SKM-1 (cell line): ENCODE data around the gene QPRT.
"Not testable (repeated sequence)": the region's sequence is repeated elsewhere in the genome, so short reads cannot be mapped to it uniquely, and the experiment has no call there.

Experiments used
- DNase-seq: peaks from one replicate; lab custom pipeline; 2025; ENCODE audit not compliant: unreplicated experiment; lab: John Stamatoyannopoulos, UW

QPRT gene

DNA sequence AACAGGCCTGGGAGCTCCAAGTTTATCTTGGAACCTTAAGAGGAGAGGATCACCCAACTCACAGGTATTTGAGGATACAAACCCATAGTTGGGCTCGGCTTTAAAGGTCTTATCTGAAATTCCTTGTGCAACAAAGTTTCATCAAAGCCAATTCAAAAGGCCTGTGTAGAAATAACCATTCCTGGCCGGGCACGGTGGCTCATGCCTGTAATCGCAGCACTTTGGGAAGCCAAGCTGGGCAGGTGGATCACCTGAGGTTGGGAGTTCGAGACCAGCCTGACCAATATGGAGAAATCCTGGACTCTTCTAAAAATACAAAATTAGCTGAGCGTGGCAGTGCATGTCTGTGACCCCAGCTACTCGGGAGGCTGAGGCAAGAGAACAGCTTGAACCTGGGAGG, 38.1 kb downstream of the QPRT start:
- DNase-seq, result no peak

DNA sequence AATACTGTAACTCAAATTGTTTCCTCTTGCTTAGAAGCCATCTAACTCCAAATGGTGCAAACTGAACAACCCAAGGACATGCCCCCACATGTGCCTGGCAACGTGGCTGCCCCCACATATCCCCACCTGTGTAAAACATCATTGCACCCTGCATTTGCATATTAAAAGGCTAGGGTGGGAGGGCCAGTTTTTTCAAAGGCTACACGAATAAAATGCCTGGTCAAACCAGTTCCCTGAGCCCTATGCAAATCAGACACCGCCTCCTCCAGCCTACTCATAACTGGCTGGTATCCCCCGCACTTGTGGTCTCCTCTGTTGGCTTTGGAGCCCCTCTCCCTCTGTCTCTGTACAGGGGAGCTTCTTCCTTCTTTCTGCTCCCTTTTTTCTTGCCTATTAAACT, 40.1 kb downstream of the QPRT start:
- no peak for DNase-seq

DNA sequence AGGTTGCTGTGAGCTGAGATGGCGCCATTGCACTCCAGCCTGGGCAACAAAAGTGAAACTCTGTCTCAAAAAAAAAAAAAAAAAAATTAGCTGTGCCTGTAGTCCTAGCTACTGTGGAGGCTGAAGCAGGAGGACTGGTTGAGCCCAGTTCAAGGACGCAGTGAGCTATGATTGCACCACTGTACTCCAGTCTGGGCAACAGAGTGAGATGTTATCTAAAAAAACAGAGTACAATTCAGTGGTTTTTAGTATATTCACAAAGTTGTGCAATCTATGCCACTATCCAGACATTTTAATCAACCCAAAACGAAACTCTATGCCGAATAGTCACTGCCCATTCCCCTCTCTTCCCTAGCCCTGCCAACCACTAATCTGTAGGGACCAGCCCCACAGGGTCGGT, 41.7 kb downstream of the QPRT start:
- DNase-seq, result no peak

DNA sequence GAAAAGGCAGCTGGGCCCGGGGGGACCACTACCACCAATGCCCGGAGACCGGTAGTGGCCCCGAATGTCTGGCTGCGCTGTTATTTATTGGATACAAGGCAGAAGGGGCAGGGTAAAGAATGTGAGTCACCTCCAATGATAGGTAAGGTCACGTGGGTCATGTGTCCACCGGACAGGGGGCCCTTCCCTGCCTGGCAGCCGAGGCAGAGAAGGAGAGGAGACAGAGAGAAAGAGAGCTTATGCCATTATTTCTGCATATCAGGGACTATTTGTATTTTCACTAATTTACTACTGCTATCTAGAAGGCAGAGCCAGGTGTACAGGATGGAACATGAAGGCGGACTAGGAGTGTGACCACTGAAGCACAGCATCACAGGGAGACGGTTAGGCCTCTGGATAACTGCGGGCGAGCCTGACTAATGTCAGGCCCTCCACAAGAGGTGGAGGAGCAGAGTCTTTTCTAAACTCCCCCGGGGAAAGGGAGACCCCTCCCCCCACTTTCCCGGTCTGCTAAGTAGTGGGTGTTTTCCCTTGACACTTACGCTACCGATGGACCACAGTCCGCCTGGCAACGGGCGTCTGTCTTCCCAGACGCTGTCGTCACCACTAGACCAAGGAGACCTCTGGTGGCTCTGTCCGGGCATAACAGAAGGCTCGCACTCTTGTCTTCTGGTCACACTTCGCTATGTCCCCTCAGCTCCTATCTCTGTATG, 42.3 kb downstream of the QPRT start:
- peak; percentile 65 for DNase-seq

DNA sequence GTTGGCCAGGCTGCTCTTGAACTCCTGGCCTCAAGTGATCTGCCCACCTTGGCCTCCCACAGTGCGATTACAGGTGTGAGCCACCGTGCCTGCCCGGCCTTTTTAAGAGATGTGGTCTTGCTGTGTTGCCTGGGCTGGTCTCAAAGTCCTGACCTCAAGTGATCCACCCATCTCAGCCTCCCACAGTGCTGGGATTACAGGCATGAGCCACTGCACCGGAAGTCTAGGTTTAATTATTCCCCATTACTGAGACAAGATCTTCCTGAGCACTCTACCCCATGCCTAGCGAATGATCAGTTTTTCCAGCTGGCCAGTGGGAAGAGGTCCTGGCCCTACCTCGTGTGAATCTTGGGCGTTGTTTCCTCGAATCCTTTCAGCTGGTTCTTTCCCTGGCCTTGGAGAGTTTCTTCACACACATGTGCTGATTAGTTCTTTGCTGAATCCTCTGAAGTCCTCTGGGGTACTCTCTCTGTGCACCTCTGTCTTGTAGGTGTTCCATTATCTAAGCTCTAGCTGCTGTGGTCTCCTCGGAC, 47.9 kb downstream of the QPRT start:
- DNase-seq, result no peak

DNA sequence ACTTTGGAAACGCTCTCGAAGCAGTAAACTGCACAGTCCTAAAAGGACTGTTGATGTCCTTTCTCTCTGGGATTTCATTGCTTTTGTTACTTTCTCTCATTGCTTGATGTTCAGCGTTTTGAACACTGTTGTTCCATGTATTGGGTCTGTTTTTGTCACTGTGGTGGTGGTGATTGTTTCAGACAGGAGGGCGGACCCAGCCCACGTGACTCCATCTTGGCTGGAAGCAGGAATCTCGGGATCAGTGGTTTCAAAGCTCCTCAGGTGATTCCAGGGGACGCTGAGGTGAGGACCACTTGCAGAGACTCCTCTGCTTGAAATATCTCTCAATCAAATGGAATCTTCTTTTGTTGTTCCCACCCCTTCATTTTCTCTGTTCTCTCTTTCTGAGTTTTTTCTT, 48.5 kb downstream of the QPRT start:
- DNase-seq, result no peak

DNA sequence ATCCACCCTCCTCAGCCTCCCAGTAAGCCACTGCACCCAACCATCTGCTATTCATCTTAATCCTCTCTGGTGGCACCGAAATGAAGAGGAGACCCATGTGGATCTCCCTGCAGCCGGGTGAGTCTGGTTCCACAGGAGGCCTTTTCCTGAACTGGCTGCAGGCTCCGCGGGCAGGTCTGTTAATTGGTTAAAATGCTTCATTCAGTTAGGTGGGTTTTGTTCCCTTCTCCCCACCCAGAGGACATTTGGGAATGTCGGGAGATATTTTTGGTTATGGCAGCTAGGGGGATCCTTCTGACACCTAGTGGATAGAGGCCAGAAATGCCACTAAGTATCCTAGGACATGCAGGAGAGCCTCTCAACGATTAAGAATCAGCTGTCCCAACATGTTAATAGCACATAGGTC, 50.1 kb downstream of the QPRT start:
- no peak for DNase-seq

DNA sequence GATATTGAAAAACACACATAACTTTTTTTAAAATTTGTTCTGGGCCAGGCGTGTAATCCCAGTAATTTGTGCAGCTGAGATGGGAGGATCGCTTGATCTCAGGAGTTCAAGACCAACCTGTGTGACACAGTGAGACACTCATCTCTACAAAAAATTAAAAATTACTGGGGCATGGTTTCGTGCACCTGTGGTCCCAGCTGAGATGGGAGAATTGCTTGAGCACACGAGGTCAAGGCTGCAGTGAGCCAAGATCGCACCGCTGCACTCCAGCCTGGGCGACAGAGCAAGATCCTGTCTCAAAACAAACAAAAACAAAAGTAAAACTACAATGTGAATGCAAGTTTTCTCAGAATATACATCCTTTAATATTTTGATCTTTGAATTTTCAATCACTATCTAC, 51.7 kb downstream of the QPRT start:
- no peak for DNase-seq

DNA sequence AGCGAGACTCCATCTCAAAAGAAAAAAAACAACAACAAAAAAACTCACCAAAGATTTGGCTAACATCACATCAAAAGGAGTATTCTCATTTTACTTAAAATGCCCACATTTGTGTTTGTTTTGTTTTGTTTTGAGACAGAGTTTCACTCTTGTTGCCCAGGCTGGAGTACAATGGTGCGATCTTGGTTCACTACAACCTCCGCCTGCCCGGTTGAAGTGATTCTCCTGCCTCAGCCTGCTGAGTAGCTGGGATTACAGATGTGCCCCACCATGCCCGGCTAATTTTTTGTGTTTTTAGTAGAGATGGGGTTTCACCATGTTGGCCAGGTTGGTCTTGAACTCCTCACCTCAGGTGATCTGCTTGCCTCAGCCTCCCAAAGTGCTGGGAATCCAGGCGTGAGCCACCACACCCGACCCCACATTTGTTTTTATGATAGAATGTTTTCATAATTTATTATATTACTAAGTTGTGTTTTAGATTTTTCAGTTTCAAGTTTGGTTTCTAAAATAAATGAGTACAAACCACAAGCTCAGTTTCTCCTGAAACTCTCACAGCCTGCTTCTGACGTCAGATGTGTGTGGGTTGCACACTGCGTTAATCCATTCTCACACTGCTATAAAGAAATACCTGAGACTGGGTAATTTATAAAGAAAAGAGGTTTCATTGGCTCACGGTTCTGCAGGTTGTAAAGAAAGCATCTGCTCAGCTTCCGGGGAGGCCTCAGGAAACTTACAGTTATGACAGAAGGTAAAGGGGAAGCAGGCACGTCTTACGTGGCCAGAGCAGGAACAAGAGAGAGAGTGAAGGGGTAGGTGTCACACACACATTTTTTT, 53.0 kb downstream of the QPRT start:
- not testable (repeated sequence) for DNase-seq

DNA sequence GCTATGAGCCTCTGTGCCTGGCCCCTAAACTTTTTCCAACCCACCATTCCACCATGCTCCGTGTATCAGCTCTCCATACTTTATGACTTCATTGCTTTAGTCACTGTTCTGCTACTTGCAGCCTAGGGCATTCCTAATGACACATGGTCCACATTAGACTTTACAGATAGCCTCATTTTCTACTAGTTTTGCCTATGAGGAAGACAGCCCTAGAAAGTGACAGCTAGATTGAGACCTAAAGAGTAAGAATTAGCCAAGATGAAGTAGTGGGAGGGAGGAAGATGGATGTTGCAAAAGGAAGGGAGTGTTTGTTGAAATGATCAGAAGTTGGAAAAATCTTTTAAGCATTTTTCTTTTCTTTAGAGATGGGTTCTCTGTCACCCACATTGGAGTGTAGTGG, 55.8 kb downstream of the QPRT start:
- no peak for DNase-seq

DNA sequence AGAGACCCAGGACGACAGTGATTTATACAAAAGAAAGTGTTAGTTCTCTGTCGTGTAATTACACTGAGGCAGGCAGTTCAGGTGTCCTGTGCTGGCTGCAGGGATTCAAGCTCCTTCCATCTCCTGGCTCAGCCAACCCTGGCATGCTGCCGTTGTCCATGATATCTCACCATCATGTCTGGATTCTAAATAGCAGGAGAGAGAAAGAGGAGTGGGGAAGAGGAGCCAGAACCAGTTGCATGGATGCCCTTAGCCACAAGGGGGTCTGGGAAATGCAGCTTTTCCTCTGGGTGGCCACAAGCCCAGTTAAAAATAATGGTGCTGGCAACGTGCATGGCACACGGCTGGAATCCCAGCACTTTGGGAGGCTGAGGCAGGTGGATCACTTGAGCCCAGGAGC, 57.1 kb downstream of the QPRT start:
- DNase-seq, result no peak

DNA sequence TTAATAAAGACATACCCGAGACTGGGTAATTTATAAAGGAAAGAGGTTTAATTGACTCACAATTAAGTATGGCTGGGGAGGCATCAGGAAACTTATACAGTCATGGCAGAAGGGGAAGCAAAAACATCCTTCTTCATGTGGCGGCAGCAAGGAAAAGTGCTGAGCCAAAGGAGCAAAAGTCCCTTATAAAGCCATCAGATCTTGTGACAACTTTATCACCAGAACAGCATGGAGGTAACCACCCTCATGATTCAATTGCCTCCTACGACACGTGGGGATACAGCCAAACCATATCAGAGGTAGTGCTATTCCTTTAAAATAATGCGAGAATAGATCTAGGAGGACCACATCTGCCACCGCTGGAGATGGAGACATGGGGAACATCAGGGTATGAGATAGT, 57.8 kb downstream of the QPRT start:
- no peak for DNase-seq

DNA sequence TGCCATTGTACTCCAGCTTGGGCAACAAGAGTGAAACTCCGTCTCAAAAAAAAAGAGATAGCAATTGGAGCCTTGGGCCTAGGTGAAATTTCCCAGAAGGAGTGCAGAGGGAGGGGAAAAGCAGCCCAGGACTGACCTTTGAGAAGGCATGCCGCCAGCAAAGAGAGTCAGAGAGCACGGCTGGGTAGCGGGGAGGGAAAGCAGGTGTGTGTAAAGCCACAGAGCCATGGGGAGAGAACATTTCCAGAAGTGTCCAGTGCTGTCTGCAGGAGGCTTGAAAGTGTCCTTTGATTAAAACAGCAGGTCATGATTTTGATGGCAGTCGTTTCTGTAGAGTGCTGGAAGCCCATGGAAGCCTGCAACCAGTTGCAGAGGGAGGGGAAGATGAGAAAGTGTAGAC, 58.7 kb downstream of the QPRT start:
- DNase-seq, result no peak

DNA sequence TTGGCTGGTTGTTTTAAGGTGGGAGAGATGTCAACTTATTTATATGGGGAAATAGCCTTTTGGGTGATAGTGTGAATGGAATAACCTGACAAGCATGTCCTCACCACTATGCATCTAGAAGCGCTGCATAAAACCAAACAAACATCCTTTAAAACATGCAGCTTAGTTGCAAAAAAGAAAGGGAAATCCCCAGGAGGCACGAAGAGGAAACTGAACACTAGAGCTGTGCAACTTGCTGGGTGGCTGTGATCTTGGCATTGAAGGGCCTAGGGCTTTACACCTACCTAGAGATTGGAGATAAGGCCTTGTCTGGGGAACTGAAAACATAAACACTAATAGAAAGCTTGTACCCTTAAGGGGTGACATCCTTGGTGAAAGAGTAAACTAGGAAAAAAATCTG, 59.5 kb downstream of the QPRT start:
- DNase-seq, result no peak

DNA sequence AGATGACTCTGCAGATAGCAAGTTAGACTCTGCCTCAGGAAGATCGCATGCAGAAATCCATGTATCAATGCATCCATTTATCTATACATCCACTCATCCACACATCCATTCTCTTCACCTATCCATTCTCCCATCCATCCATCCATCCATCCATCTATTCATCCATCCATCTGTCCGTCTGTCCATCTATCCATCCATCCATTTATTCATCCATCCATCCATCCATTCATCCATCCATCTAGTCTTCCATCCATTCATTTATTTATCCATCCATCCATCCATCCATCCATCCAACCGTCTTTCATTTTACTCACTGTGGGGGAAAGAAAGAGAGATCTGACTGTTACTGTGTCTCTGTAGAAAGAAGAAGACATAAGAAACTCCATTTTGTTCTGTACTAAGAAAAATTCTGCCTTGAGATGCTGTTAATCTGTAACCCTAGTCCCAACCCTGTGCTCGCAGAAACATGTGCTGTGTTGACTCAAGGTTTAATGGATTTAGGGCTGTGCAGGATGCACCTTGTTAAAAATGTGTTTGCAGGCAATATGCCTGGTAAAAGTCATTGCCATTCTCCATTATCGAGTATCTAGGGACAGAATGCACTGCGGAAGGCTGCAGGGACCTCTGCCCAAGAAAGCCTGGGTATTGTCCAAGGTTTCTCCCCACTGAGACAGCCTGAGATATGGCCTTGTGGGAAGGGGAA, 61.1 kb downstream of the QPRT start:
- not testable (repeated sequence) for DNase-seq

DNA sequence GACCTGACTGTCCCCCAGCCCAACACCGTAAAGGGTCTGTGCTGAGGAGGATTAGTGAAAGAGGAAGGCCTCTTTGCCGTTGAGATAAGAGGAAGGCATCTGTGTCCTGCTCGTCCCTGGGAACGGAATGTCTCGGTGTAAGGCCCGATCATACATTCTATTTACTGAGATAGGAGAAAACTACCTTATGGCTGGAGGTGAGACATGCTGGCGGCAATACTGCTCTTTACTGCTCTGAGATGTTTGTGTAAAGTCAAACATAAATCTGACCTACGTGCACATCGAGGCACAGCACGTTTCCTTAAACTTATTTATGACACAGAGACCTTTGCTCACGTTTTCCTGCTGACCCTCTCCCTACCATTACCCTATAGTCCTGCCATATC, 61.6 kb downstream of the QPRT start:
- DNase-seq, result not testable (repeated sequence)

DNA sequence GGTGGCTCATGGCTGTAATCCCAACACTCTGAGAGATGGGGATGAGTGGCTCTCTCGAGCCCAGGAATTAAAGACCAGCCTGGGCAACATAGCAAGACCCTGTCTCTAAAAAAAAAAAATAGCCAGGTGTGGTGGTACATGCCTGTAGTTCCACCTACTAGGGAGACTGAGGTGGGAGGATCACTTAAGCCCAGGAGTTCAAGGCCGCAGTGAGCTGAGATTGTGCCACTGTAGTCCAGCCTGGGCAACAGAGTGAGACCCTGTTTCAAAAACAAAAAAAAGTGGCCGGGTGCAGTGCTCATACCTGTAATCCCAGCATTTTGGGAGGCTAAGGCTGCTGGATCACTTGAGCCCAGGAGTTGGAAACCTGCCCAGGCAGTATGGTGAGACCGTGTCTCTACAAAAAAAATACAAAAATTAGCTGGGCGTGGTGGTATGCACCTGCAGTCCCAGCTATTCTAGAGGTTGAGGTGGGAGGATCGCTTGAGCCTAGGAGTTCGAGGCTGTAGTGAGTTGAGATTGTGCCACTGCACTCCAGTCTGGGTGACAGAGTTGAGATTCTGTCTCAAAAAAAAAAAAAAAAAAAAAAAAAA, 63.8 kb downstream of the QPRT start:
- no peak for DNase-seq

DNA sequence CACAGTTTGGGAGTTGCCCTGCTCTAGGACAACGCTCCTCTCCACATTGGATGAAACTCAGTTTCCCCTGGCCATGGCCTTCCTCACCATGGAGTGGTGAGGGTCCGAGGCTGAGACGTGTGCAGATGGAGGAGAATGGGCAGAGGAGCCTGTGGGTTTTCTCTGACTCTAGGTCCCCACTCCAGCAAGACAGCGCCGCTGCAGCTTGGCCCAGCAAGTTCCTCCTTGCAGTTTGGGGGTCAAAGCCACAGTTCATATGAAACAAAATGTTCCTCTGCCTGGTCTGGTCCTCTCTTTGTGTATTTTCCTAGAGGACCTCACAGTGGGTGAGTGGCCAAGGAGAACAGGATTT, 64.5 kb downstream of the QPRT start:
- no peak for DNase-seq

DNA sequence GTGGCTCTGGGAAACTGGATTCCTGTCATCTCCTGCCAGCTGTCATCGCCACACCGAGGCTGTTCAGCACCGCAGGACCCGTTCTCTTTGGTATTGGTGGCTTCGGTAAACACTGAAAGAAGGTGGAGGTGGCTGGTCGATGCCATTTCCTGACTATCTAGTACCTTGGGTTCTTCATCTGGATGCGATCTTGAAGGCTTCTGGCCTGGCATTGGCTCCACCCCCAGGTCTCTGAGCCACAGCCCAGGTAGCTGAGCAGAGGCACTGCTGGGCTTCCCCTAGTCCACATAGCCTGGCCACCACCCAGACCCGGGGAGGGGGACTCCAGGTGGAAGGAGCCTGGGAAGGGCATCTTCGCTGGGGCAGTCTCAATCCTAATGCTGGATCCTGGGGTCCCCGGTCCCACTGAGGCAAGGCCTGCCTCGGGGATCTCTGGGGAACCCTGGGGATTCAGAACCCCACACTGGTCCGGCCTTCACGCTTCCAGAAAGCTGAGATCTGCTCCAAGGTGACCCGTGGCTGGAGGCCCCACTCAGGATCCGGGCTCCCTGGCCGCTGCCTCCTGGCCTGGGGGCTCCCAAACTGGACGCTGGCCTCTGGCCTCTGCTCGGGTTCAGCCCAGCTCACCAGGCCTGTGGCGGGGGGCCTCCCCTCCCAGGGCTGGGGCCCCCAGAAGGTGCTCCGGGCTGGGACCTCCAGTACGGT, 65.0 kb downstream of the QPRT start:
- DNase-seq, result no peak

DNA sequence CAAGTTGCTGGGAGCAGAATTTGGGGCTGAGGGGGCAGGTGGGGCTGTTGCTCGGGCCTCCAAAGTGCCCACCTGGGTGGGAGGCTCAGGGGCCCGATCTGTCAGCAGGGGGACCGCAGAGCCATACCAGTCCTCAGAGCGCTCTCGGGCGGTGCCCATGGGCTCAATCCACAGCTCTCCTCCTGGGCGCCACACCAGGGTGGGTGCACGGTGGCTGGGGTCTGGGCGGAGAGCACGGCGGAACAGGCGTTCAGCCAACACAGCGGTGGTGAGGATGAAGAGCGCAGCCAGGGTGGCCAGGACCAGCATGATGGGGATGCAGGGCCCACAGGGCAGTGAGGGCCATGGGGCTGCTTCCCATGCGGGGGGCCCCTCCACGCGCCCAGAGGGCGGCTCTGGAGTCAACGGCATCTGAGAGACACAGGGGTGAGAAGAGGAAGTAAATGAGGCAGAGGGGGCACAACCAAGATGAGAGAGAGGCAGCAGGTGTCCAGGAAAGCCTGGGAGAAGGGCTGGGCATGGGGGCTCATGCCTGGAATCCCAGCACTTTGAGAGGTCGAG, 65.6 kb downstream of the QPRT start:
- DNase-seq, result no peak
